SU-DHL-6 (cell line): ENCODE results near the gene ITGB4.

ENCODE experiments used
- CTCF ChIP-seq: fragments of 200-600 bp; sonication (generic); IDR thresholded peaks from one replicate; pipeline ENCODE4 v1.5.1; 2017; ENCODE audit warnings: antibody characterized with exemption, mild to moderate bottlenecking, low read length, moderate library complexity; ENCODE audit not compliant: insufficient read depth, poor library complexity, severe bottlenecking
- EZH2phosphoT487 ChIP-seq: fragments of 200-600 bp; sonication (generic), shearing (Covaris generic); conservative IDR thresholded peaks from 2 replicates; pipeline ENCODE4 v1.6.1; 2018; ENCODE audit warnings: mild to moderate bottlenecking, antibody characterized with exemption, low read length, moderate library complexity, mixed read lengths

GRCh38 chr17:75742337-75742736, 21.1 kb downstream of the ITGB4 start:
- TF ChIP-seq CTCF (no peak), EZH2phosphoT487 (no peak)
